ENCODE results near the gene DMGDH.

DNA sequence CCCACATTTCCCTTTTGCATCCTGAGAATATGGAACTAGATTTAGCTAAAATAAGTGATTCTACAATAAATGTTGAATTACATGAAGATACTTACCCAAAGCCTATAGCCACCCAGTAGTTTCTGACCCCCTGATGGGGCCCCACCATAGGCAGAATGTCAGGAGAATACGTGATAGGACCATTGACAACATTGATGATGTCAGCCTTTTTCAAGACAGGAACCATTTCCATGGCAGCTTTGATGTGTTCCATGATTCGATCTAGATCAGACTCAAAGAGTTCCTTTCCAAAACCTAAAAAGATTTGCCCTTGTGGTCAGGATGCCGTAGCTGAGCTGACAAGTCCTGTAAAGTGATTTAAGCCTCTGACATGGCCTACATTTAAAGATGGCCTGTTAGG is 27.3 kb downstream of the DMGDH start:
- TF ChIP-seq, protein P1, sequence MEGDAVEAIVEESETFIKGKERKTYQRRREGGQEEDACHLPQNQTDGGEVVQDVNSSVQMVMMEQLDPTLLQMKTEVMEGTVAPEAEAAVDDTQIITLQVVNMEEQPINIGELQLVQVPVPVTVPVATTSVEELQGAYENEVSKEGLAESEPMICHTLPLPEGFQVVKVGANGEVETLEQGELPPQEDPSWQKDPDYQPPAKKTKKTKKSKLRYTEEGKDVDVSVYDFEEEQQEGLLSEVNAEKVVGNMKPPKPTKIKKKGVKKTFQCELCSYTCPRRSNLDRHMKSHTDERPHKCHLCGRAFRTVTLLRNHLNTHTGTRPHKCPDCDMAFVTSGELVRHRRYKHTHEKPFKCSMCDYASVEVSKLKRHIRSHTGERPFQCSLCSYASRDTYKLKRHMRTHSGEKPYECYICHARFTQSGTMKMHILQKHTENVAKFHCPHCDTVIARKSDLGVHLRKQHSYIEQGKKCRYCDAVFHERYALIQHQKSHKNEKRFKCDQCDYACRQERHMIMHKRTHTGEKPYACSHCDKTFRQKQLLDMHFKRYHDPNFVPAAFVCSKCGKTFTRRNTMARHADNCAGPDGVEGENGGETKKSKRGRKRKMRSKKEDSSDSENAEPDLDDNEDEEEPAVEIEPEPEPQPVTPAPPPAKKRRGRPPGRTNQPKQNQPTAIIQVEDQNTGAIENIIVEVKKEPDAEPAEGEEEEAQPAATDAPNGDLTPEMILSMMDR (conservative IDR thresholded peaks at IDR 0.05) = no peak
- no peak for TF ChIP-seq ZFX (IDR thresholded peaks at IDR 0.05)

Measured in C4-2B (cell line).